Left lung (tissue), 10 donors: ENCODE results near the gene PTGR3. TPM values are rescaled to one million over a fixed set of nuclear protein-coding genes. Genes with fewer than 3 reads are reported as not detected.

ENCODE experiments used
- ATAC-seq: fragments of 200-7000 bp; cut with Tn5 transposase; one replicate; pipeline ENCODE4 v1.9.1; 2020; ENCODE audit warnings: moderate library complexity
- DNase-seq, 4 donors: peaks; one replicate each; pipeline ENCODE4 v3.0.0-alpha.2; 2013 to 2020
- H3K27ac ChIP-seq, 2 donors: fragments of 200-600 bp; sonication (generic) in 1 of 2; one replicate each; pipeline versions ENCODE4 v1.5.0 to v1.8.0; 2020 to 2021
- H3K27me3 ChIP-seq, 2 donors: fragments of 200-600 bp; sonication (generic) in 1 of 2; one replicate each; pipeline versions ENCODE4 v1.5.0 to v1.8.0; 2020 to 2021
- H3K36me3 ChIP-seq, 2 donors: fragments of 200-600 bp; sonication (generic) in 1 of 2; one replicate each; pipeline versions ENCODE4 v1.5.0 to v1.8.0; 2020 to 2021
- H3K4me1 ChIP-seq, 2 donors: fragments of 200-600 bp; one replicate each; pipeline ENCODE4 v1.8.0; 2021
- H3K4me3 ChIP-seq, 2 donors: fragments of 200-600 bp; sonication (generic) in 1 of 2; one replicate each; pipeline versions ENCODE4 v1.5.0 to v1.8.0; 2020 to 2021; ENCODE audit warnings: mild to moderate bottlenecking in 1 of 2
- H3K9me3 ChIP-seq, 2 donors: fragments of 200-600 bp; sonication (generic) in 1 of 2; one replicate each; pipeline versions ENCODE4 v1.5.0 to v1.8.0; 2020 to 2021
- CTCF ChIP-seq, 2 donors: fragments of 200-600 bp; sonication (generic) in 1 of 2; IDR thresholded peaks; one replicate each; pipeline versions ENCODE4 v1.5.0 to v1.8.0; 2021; ENCODE audit warnings: antibody characterized with exemption in 2 of 2
- intact Hi-C, 2 donors: fragments of 100-400 bp; cut with DNase I; formaldehyde crosslinking; loops; one replicate each; pipeline versions ENCODE4 v1.11.2 to v1.14.2; 2022
- polyA plus RNA-seq, 6 donors: library from polyadenylated mRNA; unstranded; fragments of 120-200 nt; gene quantifications; one replicate each; pipeline ENCODE4 v1.2.1, GENCODE V29; 2013; ENCODE audit not compliant: insufficient read length in 6 of 6
- total RNA-seq, 2 donors: library from RNA; stranded (reverse); fragmentation: NEBNext Ultra II Directional; extraction: Animal tissue kit (Norgen Biotek cat#: 25700); gene quantifications; one replicate each; pipeline ENCODE4 v1.2.1, GENCODE V29; 2021
- donor health status: DM: no; HTN: yes; CAD: no.
- donor health status: DM: no; HTN: no; CAD: no.

Gene PTGR3
- total and polyA plus RNA-seq, 8 donors = 25.7 to 55.0 (median 46.4) TPM

- intact Hi-C loops = no loop called here
- no peak for TF ChIP-seq CTCF (IDR thresholded peaks at IDR 0.05)
- Histone ChIP-seq H3K27ac (no peak overlapping the region), H3K4me1 (no peaks in the 10 kb centered on the region), H3K36me3 (no peaks in the 10 kb centered on the region), H3K27me3 (peaks cover 0 to 14% of the 10 kb centered on the region in 2 donors), H3K4me3 (no peak overlapping the region), H3K9me3 (no peaks in the 10 kb centered on the region)
- ATAC-seq (no peak), DNase-seq (no peak)
Observed at GRCh38 chr18:75167137-75167536, 41.8 kb downstream of the PTGR3 start.

- intact Hi-C loops = no loop called here
- DNase-seq = no peak
- H3K27me3 ChIP-seq = peaks cover 0 to 14% of the 10 kb centered on the region in 2 donors
- H3K4me3 ChIP-seq = no peak overlapping the region
- no peak overlapping the region for H3K27ac ChIP-seq
- ATAC-seq = no peak
- no peaks in the 10 kb centered on the region for H3K36me3 ChIP-seq
- no peaks in the 10 kb centered on the region for H3K9me3 ChIP-seq
- no peak for TF ChIP-seq CTCF (IDR thresholded peaks at IDR 0.05)
- peaks cover 0 to 4% of the 10 kb centered on the region in 2 donors for H3K4me1 ChIP-seq
Observed at GRCh38 chr18:75165926-75166325, 43.0 kb downstream of the PTGR3 start.

GRCh38 chr18:75164479-75164878, 44.5 kb downstream of the PTGR3 start:
- no peak overlapping the region for H3K27ac ChIP-seq
- peaks cover 0 to 5% of the 10 kb centered on the region in 2 donors for H3K4me1 ChIP-seq
- TF ChIP-seq CTCF (IDR thresholded peaks at IDR 0.05) = no peak
- no peak overlapping the region for H3K4me3 ChIP-seq
- no peaks in the 10 kb centered on the region for H3K36me3 ChIP-seq
- peaks cover 0 to 14% of the 10 kb centered on the region in 2 donors for H3K27me3 ChIP-seq
- H3K9me3 ChIP-seq = no peaks in the 10 kb centered on the region
- no peak for DNase-seq
- ATAC-seq = no peak
- intact Hi-C loops = no loop called here

GRCh38 chr18:75163736-75164135, 45.2 kb downstream of the PTGR3 start:
- Histone ChIP-seq H3K27ac (no peak overlapping the region), H3K27me3 (peaks cover 0 to 14% of the 10 kb centered on the region in 2 donors), H3K4me3 (no peak overlapping the region), H3K4me1 (peaks cover 0 to 5% of the 10 kb centered on the region in 2 donors), H3K36me3 (no peaks in the 10 kb centered on the region), H3K9me3 (no peaks in the 10 kb centered on the region)
- intact Hi-C loops = no loop called here
- TF ChIP-seq CTCF (IDR thresholded peaks at IDR 0.05) = no peak
- ATAC-seq (no peak), DNase-seq (no peak)

GRCh38 chr18:75162978-75163377, 46.0 kb downstream of the PTGR3 start:
- H3K9me3 ChIP-seq = no peaks in the 10 kb centered on the region
- intact Hi-C loops = no loop called here
- H3K27ac ChIP-seq = no peak overlapping the region
- no peak for TF ChIP-seq CTCF (IDR thresholded peaks at IDR 0.05)
- DNase-seq (no peak), ATAC-seq (no peak)
- H3K4me3 ChIP-seq = no peak overlapping the region
- no peaks in the 10 kb centered on the region for H3K36me3 ChIP-seq
- peaks cover 0 to 10% of the 10 kb centered on the region in 2 donors for H3K27me3 ChIP-seq
- peaks cover 0 to 5% of the 10 kb centered on the region in 2 donors for H3K4me1 ChIP-seq
